HG02571 (cell line): ENCODE measurements around the gene SLC22A23.

ENCODE experiments used
- ATAC-seq: cut with Tn5 transposase; IDR thresholded peaks from one replicate; pipeline ENCODE4 v1.9.1; 2021; ENCODE audit warnings: mild to moderate bottlenecking, moderate library complexity; ENCODE audit not compliant: unreplicated experiment

Gene SLC22A23

DNA sequence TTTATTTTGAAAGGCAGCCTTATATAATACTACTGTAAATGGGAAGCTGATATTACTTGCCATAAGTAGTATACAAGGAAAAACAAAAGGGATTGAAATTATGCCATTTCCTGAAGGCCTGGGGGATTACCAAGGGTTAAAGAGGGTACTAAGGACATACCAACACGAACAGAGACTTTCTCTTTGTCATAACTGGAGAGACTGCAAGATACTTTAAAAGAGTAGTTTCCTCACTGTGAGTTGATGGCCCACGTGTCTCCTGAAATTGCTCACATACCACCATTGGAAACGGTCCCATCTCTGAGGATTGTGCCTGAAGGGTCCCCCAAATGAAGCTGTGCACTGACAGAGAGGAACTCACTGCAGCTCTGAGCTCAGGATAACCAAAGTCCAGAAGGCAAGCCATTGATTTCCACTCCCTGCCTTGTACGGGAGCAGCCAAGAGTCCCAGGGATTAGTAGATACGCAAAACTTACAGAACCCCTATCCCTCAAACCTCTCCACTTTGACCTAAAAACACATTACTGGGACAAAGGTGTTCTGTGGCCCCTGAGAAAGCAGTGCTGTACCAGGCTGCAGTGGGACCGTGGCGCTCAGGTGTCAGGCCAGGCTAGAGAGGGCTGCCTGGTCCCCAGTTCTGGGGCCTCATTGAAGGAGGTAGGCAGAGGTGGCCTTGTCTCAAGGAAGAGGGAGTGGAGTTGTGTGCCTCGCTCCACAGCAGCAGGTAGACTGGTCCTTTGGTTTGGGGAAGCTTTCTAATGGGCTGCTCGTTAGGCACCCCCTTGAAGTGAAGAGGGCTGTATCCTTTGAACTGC is 182.9 kb downstream of the SLC22A23 start:
- ATAC-seq = no peak

DNA sequence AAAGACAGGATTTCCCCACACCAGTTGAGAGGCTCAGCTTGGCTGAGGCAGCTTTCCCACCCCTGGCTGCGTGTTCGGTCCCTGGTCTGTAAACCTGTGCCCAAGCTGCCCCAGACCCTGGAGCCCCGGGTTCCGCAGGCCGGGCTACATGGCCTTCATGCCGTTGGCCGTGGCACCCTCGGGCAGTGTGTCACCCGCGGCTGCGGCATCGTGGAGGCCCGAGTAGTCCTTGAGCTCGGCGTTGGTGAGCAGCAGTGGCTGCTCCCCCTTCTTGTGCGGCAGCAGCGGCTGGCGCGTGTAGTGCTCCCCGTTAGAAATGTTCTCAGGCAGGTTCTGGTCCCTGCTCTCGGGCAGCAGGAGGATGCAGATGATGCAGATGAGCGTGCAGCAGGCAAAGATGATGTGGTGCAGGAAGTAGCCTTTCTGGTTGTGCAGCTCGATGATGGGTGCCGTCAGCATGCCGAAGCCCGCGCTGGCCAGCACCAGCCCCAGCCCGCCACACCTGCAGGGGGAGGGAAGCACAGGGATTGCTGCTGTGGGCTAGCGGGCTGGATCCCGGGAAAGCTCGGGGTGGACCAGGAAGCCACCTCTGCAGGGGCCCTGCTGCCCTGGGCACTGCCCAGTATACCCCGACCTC is 183.8 kb downstream of the SLC22A23 start:
- ATAC-seq = no peak

DNA sequence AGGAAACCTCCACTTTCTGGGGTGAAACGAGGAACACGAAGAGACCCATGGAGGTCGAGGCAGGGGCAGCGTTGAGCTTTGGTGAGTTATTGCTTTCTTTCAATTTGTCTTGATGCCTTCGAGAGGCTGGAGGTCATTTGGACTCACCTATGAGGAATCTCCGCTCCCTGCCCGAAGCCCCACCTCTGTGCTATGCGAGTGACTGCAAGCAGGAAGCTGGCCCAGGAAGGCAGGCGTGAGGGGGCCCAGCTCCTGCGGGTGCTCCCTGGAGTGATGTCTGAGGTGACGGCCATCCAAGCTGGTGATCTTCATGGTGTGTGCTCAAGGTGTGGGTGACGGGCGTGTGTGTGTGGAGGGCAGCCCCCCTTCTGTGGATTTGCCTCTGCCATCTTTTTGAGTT is 185.1 kb downstream of the SLC22A23 start:
- ATAC-seq = no peak

DNA sequence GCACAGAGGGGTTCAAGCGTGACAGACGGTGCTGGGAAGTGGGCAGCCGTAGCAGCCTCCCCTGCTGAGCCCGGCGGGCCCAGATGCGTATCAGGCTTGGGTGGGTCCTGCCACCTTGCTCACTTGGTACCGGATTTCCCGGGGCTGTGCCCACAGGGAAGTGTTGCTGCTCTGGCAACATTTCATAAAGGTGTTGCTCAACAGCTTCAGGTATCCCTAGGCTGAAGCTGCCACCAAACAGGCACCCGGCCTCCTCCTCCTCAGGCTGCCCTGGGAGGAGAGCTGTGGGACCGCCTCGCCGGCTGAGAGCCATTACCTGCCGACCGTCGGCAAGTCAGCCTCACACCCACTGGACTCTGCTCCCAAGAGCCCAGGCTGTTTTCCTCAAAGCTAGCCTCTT is 186.6 kb downstream of the SLC22A23 start:
- no peak for ATAC-seq

DNA sequence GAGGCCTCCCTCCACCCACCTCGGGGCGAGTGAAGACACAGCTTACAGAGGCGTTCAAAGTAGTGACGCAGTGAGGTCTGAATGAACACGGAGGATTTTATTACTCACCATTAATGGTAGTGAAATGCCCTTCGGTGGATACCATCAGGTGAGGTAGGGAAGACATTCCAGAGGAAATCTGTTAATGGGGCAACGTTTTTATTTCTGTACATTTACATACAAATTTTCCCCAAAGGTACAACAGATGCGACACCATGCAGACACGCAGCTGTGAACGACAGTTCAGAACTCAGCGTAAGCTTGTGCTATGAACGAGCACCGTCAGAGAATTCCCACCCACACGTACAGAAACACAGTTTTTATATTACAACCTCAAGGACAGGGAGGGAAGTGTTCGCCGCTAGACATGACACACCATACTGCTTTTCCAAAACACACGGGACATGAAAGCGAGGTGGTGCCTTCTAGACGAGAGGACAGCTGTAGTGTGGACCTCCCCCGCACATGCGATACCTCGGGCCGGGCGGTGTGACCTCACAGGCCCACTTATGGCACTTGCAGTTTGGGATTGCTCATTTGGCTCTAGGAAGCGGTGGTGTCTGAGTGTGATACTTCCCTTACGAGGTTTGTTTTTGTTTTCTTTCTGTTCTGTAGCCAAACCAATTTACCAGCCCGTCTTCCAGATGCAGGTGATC is 187.4 kb downstream of the SLC22A23 start:
- no peak for ATAC-seq

DNA sequence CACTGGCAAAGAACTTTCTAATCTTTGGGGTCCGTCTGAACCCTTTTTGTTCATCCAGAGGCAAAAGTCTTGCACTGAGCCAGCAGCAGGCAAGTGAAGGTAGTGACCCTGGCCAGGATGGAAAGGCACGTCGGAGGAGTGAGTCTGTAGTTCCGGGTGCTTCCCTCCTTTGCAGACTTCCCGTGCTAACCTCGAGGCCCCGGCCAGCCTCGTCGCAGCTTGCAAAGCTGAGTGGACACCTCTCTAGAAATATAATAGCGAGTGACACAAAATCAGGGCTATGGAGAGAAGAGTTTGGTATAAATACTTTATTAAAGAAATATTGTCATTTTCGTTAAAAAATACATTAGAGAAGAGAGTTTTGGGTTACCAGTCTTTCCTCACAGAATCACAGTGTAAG is 188.2 kb downstream of the SLC22A23 start:
- no peak for ATAC-seq

DNA sequence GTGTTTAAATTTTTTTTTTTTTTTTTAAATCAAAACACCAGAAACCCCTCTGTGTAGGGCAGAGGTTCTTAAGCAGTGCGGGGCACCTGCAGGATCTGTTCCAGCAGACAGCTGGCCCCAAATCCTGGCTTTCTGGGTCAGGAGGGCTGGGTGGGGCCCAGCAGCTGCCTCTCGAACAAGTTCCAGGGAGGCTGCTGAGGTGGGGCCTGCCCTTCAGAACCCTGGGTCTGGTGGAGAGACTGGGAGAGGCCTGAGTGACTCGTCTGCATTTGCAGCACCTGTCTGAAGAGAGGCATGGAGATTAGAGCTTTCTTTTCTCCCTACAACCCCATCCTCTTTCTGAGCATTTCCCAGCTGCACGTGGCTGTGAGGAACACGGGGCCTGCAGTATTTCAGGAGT is 189.7 kb downstream of the SLC22A23 start:
- no peak for ATAC-seq

DNA sequence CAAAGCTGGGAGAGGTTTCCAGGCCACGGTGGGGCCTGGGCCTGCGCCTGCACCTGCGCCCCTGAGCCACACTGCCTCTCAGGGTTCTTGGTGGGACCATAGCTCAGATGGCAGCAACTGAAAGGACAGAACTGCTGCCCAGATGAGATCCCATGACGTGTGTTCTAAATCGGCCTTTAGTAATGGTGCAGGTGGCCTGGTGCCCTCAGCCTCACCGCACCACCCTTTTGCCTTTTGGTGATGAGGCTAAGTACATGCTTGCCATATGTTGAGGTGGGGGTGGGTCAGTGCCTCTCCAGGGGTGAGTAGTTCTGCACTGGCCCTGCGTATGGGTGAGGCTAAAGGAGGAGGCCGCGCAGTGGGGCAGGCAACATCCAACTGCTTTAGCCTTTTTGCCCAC is 190.7 kb downstream of the SLC22A23 start:
- no peak for ATAC-seq

DNA sequence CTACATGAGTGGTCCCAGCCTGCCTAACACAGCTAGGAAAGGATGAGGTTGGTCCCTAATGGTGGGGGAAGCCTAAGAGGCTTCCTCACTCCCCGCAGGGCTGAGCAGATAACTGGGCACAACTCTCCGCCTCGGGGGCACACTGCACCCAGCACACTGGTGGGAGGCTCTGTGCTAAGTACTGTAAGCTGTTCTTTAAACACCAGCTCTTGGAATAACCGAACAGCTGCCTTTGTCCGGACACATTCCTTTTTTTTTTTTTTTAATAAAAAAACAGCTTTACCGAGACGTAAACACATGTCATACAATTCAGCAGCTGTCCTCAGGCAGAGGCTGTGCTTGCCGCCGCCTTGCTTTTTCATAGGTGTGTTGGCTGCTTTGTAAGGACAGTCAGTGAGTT is 191.2 kb downstream of the SLC22A23 start:
- ATAC-seq = no peak

DNA sequence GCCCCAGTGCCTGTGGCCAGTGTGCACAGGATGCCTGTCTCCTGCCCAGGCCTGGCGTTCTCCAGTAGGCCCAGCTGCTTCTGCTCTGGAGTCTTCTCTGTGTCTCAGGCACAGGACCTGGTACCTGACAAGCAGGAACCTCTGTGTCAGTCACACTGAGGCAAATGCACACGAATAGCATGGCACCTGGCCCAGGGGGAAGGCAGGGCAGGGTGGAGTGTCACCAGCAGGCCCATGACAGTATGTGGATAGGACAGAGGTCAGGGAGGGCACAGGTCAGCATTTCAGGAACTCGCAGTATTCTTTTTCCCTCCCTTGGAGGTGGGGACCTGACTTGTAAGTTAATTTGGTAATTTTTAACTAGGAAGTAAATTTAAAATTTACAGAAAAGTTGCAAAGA is 192.5 kb downstream of the SLC22A23 start:
- ATAC-seq = no peak

DNA sequence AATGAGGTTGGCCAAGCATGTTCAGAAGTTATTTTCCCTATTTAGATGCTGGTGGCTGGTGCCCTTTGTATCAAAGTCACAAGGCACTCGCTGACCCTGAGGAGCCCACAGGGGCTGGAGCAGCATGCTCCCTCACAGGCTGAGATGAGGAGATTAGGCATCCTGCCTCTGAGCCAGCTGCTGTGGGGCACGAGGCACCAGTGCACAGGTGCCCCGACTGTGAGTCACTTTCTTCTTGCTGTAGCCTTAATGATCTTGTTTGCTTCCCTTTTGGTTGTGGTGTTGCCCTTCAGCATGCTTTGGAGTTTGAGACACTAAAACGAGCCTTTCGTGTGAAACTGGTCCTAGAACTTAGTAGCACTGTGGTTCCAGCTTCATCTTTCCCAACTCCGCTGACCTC is 193.8 kb downstream of the SLC22A23 start:
- no peak for ATAC-seq

DNA sequence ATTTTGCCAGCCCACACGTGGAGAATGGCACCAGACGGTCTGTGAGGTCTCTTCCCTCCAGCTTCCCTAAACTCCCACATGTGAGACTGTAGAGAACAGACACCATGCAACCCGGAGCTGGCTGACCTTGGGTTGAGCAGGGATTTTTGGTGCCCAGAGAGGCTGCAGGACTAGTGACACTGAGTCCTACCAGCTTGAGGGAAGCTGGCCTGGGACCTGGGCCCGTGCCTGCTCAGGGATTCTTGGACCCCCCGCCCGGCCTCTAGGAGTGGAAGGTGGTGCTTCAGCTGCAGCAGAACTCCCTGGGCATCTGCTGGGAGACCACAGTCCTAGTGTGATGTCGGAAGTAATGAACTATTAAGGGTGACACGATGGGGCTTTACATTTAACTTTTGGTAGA is 194.9 kb downstream of the SLC22A23 start:
- no peak for ATAC-seq

DNA sequence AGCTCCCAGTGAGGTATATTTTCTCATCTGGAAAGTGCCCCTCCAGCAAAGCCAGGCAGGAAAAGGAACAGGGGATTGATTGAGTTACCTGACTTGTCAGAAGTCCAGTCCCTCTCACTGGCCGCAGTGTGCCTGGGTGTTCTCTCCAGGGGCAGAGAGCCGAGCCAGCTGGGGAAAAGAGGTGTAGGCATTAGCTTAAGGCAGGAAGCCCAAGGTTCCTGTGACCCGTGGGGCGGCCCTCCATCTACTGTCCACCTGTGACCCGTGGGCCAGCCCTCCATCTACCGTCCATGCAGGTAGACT is 195.4 kb downstream of the SLC22A23 start:
- ATAC-seq = no peak

DNA sequence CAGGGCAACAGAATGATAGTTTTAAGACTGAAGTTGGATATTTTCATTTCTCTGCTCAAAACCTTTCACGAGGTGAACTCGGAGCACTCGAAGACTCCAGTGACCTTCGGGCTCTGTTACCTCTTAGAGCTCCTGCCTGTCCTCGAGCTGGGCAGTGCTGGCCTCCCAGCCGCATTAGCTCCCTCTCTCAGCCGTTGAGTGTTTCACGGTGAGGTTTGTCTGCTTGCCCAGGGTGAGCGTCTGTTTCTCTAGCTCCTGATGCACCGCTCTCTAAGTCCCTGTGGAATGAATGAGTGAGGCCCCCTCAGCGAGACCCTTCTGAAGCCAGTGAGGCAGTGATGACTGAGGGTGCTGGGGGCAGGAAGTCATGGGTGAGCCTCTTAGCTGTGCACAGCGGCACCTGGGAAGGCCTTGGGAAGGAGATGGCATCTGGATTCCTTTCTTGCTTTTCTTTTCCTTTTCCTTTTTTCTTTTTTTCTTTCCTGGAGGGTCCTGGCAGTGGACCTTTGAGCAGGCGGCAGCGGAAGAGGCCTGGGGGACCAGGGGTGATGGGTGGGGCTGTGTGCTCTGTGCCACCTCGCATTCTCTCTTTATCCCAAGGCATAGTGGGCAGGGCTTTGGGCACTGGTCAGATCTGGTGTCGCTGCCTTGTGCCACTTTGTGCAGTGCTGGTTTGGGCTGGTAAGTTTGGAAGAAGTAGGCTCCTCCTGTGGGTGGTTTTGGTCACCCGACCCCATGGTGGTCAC is 195.9 kb downstream of the SLC22A23 start:
- no peak for ATAC-seq

DNA sequence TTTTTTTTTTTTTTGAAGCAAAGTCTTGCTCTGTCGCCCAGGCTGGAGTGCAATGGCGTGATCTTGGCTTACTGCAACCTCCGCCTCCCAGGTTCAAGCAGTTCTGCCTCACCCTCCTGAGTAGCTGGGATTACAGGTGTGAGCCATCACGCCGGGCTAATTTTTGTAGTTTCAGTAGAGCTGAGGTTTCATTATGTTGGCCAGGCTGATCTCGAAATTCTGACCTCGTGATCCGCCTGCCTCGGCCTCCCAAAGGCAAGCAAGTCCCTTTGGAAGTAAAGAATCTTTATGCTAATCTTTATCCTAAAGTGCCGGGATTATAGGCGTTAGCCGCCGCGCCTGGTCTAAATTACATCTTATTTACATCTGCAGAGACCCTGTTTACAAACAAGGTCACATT is 196.6 kb downstream of the SLC22A23 start:
- ATAC-seq = no peak

DNA sequence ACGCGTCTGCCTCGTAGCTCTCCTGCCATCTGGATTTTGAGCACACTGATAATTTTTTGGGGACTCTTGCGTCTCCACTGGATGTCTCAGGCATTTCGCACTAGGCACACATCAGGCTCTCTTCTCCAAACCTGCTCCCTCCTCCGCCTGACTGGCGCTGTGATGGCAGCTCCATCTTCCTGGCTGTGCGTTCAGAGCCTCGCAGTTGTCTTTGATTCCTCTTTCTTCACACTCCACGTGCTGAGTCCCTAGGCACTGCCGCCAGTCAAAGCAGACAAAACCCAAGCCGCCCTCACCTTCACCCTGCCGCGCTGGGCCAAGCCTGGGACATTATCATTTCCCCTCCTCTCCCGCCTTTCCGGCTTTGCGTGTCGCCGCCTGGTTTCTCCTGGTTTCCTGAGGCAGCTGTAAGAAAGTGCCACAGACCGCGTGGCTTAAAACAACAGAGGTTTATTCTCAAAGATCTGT is 197.3 kb downstream of the SLC22A23 start:
- ATAC-seq = peak; percentile 21

DNA sequence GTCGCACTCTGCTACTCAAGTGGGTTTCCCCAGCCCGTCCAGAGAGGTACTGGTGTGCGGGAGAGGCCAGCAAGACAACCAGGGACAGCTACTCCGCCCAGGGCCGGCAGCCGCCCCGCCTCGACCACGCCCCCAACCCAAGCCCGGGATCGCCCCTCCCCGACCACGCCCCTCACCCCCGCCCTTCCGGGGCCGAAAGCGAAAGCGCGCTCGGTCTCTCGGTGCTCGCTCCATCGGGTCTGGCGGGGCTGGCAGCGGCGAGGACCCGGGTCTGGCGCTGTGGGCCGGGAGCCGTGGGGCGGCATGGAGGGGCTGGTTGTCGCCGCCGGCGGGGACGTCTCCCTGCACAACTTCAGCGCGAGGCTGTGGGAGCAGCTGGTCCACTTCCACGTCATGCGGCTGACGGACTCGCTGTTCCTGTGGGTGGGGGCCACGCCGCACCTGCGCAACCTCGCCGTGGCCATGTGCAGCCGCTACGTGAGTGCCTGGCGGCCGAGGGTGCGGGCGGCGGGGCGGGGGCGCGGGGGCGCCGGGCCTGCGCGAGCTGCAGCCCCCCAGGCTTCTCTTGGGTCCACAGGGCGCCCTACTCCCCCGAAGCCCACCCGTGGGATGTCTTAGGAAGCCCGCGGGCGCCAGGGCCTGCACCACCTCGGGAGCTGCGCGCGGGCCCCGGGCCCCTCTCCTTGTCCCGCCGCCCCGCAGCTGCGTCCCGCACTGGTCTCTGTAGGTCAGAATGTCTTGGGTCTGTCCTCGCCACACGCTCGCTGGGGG is 197.9 kb downstream of the SLC22A23 start, which contains the start of gene PSMG4:
Gene PSMG4, plus strand, starts transcription at position 228 of the 771 bp plus-strand sequence. Its CDS starts 76 bp downstream, at position 304.
- ATAC-seq = peak; percentile 80

DNA sequence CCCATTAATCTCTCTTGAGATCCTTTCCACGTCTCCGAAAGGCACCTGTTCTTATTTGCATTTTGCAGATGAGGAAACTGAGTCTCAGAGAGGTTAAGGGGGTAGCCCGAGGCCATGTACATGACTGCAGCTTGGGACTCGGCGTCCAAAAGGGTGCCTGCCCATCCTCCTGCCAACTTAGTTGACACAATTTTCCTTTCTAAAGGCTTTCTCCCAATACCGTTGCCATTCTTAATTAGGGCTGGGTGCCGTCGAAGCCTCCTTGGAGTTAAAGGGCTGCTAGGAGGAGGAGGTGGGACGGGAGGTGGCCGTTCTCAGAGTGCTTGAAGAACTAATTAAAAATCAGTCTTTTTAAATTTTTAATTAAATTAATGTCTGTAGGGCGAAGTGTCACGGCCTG is 198.6 kb downstream of the SLC22A23 start:
- ATAC-seq = no peak

DNA sequence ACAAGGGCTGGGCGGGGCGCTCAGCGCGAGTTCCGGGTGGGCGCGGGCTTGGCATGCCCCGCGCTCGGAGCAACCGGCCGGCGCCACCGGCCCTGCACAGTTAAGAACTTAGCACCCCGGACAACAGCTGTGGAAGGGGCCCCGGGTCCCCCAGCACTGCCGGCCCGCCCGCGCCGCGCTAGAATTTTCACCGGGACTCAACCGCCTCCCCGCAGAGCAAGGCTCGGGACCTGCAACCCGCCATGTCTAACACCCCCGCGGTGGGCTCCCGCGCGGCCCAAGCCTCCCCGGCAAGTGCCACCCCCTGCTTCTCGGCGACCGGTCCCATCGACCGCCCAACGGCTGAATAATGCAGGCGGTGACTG is 203.3 kb downstream of the SLC22A23 start:
- no peak for ATAC-seq

DNA sequence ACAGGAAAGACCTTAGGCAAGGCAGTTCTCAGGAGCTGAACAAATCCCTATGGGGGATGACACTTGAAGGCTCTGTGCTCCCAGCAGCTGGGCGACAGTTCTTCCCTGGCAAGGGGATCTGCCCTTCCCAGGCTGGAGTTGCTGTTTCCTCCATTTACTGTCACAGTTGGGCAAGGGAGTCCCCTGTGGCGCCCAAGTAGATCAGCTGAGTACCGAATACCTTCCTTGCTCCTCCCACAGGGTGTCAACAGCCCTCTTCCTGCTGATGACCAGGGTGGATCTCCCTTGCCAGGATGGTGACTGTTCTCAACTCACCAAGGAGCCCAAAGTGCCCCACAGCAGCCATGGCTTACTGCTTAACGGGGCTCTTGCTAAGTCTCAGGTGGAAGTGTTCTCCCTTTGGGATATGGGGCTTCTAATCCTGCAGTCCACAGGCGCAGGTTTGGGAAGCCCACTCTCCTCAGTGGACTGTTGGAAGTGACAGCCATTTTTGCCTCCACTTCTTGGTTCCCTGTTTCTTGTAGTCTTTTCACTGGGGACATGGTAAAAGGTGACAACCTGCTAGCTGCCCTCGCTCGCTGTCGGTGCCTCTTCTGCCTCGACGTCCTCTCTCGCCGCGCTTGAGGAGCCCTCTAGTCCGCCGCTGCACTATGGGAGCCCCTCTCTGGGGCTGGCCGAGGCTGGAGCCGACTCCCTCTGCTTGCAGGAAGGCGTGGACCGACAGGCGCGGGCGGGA is 203.8 kb downstream of the SLC22A23 start:
- ATAC-seq = no peak
